HepG2 (cell line): Measurements from ENCODE around the gene SSNA1. TPM values are rescaled to one million over a fixed set of nuclear protein-coding genes. Genes with fewer than 3 reads are reported as not detected.

Experiments
- ETV6 ChIP-seq: sonication (generic); formaldehyde crosslinking; conservative IDR thresholded peaks from 2 replicates; pipeline ENCODE4 v1.4.0; 2020; ENCODE audit warnings: missing genetic modification reagents
- XRCC5 ChIP-seq: fragments of 200-400 bp; formaldehyde crosslinking; optimal IDR thresholded peaks from 2 replicates; pipeline ENCODE3; 2017; ENCODE audit warnings: mild to moderate bottlenecking, low read length
- ZBTB20 ChIP-seq: sonication (generic); formaldehyde crosslinking; IDR thresholded peaks from 2 replicates; pipeline ENCODE4 v1.8.1; 2023; ENCODE audit warnings: missing genetic modification reagents, low read depth, mild to moderate bottlenecking, borderline replicate concordance
- ZNF225 ChIP-seq: sonication (generic); formaldehyde crosslinking; IDR thresholded peaks from 2 replicates; pipeline ENCODE4 v1.4.0; 2020; ENCODE audit warnings: mild to moderate bottlenecking, missing genetic modification reagents
- ZNF24 ChIP-seq: fragments of 450-650 bp; IDR thresholded peaks from 2 replicates; pipeline ENCODE4 v1.6.1; 2017; ENCODE audit warnings: antibody characterized with exemption, mild to moderate bottlenecking
- ZNF337 ChIP-seq: sonication (generic); formaldehyde crosslinking; IDR thresholded peaks from 2 replicates; pipeline ENCODE4 v1.5.1; 2020; ENCODE audit warnings: missing genetic modification reagents, low read depth, mild to moderate bottlenecking, borderline replicate concordance
- ZNF44 ChIP-seq: sonication (generic); formaldehyde crosslinking; IDR thresholded peaks from 2 replicates; pipeline ENCODE4 v1.5.1; 2020; ENCODE audit warnings: mild to moderate bottlenecking, missing genetic modification reagents
- ZNF629 ChIP-seq: sonication (generic); formaldehyde crosslinking; conservative IDR thresholded peaks from 2 replicates; pipeline ENCODE4 v1.5.0; 2020; ENCODE audit warnings: missing genetic modification reagents
- ZNF850 ChIP-seq: sonication (generic); formaldehyde crosslinking; conservative IDR thresholded peaks from 2 replicates; pipeline ENCODE4 v1.9.0; 2021; ENCODE audit warnings: mild to moderate bottlenecking, missing genetic modification reagents
- polyA plus RNA-seq, 8 experiments: library from polyadenylated mRNA; depleted of rRNA in 3 of 8; stranded (reverse) in 7 of 8; unstranded in 1 of 8; fragments of >200 nt; fragmentation: Illumina TruSeq in 4 of 8; extraction: Trizol in 4 of 8; gene quantifications; 2 replicates each; pipeline versions ENCODE4 v1.2.1 to v1.2.3, GENCODE V29; 2011 to 2016; ENCODE audit warnings: low read depth in 4 of 8, missing spikeins in 1 of 8, mixed read lengths in 1 of 8; ENCODE audit not compliant: insufficient read depth in 1 of 8
- total RNA-seq, 5 experiments: library from RNA; depleted of rRNA; stranded (reverse); fragments of >200 nt; fragmentation: Illumina TruSeq; extraction: Trizol; gene quantifications; 2 replicates each; pipeline ENCODE4 v1.2.3, GENCODE V29; 2016; ENCODE audit warnings: low read depth in 1 of 5
- TF ChIP-seq, protein P1 (sequence below): sonication (generic); formaldehyde crosslinking; IDR thresholded peaks from 2 replicates; pipeline ENCODE4; 2020; ENCODE audit warnings: missing genetic modification reagents, mild to moderate bottlenecking, borderline replicate concordance
- TF ChIP-seq, protein P2 (sequence below): sonication (generic); formaldehyde crosslinking; IDR thresholded peaks from 2 replicates; pipeline ENCODE4 v1.4.0; 2020; ENCODE audit warnings: missing genetic modification reagents, mild to moderate bottlenecking, borderline replicate concordance
- TF ChIP-seq, protein P3 (sequence below): IDR thresholded peaks from 2 replicates; pipeline ENCODE4 v1.6.1; 2016; ENCODE audit warnings: control low read depth
- TF ChIP-seq, protein P4 (sequence below): IDR thresholded peaks from 2 replicates; pipeline ENCODE4 v1.6.1; 2012; ENCODE audit warnings: low read depth, low read length, improper control_type of control experiment
- TF ChIP-seq, protein P5 (sequence below): sonication (generic); formaldehyde crosslinking; IDR thresholded peaks from 2 replicates; pipeline ENCODE4 v1.9.0; 2021; ENCODE audit warnings: missing genetic modification reagents, mild to moderate bottlenecking, borderline replicate concordance

The SSNA1 gene
- total and polyA plus RNA-seq, 2 of the 13 experiments (the other 11 are each of a cell fraction or from before 2014, with no cell fraction given) = 35.9 to 49.4 TPM

DNA sequence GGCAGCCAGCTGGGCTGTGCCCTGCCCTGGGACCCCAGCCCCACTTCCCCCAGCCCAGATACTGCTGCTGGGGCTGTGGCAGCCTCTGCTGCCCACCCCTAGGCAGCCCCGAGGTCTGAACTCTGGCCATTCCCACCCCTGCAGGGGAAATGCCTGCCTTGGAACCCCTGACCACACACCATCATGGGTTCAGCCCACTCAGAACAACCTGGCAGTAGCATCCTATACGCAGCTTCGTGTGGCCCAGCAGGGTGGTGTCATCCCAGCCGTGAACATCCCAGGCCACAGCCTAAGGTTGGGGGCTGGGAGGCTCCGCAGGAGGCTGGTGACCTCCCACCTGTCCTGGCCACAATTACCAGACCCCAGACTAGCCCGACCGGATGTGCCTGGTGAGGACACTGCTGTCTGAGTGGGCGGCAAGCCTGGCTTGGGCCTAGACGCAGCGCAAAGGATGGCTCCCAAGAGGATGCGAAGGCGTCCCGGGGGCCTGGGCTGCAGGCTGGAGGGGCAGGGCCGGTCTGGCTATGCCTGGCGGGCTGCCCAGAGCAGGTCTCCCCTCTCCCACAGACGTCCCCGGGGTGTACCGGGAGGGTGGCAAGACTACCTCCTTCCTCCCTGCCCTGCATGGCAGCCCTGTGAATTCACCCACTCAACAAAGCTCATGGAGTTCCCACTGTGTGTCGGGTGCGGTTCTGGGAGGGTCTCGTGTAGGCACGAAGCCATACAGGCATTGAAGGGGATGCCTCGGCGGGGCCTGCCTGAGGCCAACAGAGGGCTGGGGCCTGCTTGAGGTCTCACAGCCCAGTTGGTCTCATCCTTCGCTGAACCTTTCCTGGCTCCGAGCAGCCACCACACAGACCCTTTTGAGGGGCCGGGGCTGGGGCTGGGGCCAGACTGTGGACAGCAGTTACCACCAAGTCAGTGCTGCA is 40.8 kb downstream of the SSNA1 start (continued):
- TF ChIP-seq, protein P1, sequence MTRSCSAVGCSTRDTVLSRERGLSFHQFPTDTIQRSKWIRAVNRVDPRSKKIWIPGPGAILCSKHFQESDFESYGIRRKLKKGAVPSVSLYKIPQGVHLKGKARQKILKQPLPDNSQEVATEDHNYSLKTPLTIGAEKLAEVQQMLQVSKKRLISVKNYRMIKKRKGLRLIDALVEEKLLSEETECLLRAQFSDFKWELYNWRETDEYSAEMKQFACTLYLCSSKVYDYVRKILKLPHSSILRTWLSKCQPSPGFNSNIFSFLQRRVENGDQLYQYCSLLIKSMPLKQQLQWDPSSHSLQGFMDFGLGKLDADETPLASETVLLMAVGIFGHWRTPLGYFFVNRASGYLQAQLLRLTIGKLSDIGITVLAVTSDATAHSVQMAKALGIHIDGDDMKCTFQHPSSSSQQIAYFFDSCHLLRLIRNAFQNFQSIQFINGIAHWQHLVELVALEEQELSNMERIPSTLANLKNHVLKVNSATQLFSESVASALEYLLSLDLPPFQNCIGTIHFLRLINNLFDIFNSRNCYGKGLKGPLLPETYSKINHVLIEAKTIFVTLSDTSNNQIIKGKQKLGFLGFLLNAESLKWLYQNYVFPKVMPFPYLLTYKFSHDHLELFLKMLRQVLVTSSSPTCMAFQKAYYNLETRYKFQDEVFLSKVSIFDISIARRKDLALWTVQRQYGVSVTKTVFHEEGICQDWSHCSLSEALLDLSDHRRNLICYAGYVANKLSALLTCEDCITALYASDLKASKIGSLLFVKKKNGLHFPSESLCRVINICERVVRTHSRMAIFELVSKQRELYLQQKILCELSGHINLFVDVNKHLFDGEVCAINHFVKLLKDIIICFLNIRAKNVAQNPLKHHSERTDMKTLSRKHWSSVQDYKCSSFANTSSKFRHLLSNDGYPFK (CRISPR knock-in tag) = no peak
- TF ChIP-seq XRCC5 (peak; percentile 6), ZNF629 (CRISPR knock-in tag) (0 out of 2 replicates have a peak, but pooled peaks have one; percentile 14), ZNF44 (CRISPR knock-in tag) (no peak), ZBTB20 (CRISPR knock-in tag) (no peak), ZNF225 (CRISPR knock-in tag) (no peak), ETV6 (CRISPR knock-in tag) (no peak), ZNF24 (no peak), ZNF850 (CRISPR knock-in tag) (no peak), ZNF337 (CRISPR knock-in tag) (no peak)
- TF ChIP-seq, protein P2, sequence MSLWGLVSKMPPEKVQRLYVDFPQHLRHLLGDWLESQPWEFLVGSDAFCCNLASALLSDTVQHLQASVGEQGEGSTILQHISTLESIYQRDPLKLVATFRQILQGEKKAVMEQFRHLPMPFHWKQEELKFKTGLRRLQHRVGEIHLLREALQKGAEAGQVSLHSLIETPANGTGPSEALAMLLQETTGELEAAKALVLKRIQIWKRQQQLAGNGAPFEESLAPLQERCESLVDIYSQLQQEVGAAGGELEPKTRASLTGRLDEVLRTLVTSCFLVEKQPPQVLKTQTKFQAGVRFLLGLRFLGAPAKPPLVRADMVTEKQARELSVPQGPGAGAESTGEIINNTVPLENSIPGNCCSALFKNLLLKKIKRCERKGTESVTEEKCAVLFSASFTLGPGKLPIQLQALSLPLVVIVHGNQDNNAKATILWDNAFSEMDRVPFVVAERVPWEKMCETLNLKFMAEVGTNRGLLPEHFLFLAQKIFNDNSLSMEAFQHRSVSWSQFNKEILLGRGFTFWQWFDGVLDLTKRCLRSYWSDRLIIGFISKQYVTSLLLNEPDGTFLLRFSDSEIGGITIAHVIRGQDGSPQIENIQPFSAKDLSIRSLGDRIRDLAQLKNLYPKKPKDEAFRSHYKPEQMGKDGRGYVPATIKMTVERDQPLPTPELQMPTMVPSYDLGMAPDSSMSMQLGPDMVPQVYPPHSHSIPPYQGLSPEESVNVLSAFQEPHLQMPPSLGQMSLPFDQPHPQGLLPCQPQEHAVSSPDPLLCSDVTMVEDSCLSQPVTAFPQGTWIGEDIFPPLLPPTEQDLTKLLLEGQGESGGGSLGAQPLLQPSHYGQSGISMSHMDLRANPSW (CRISPR knock-in tag) = no peak
- TF ChIP-seq, protein P3, sequence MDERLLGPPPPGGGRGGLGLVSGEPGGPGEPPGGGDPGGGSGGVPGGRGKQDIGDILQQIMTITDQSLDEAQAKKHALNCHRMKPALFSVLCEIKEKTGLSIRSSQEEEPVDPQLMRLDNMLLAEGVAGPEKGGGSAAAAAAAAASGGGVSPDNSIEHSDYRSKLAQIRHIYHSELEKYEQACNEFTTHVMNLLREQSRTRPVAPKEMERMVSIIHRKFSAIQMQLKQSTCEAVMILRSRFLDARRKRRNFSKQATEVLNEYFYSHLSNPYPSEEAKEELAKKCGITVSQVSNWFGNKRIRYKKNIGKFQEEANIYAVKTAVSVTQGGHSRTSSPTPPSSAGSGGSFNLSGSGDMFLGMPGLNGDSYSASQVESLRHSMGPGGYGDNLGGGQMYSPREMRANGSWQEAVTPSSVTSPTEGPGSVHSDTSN = no peak
- TF ChIP-seq, protein P4, sequence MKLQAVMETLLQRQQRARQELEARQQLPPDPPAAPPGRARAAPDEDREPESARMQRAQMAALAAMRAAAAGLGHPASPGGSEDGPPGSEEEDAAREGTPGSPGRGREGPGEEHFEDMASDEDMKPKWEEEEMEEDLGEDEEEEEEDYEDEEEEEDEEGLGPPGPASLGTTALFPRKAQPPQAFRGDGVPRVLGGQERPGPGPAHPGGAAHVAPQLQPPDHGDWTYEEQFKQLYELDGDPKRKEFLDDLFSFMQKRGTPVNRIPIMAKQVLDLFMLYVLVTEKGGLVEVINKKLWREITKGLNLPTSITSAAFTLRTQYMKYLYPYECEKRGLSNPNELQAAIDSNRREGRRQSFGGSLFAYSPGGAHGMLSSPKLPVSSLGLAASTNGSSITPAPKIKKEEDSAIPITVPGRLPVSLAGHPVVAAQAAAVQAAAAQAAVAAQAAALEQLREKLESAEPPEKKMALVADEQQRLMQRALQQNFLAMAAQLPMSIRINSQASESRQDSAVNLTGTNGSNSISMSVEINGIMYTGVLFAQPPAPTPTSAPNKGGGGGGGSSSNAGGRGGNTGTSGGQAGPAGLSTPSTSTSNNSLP = no peak
- TF ChIP-seq, protein P5, sequence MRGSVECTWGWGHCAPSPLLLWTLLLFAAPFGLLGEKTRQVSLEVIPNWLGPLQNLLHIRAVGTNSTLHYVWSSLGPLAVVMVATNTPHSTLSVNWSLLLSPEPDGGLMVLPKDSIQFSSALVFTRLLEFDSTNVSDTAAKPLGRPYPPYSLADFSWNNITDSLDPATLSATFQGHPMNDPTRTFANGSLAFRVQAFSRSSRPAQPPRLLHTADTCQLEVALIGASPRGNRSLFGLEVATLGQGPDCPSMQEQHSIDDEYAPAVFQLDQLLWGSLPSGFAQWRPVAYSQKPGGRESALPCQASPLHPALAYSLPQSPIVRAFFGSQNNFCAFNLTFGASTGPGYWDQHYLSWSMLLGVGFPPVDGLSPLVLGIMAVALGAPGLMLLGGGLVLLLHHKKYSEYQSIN = no peak
